Kidney epithelial cell (primary cell): Measurements from ENCODE around the gene CA5B. TPM values are rescaled to one million over a fixed set of nuclear protein-coding genes. Genes with fewer than 3 reads are reported as not detected.

Experiments
- DNase-seq: peaks from one replicate; pipeline ENCODE4 v3.0.0-alpha.2; 2010; ENCODE audit warnings: low read depth
- H3K27me3 ChIP-seq: 2 replicates; pipeline ENCODE4 v1.6.0; 2011; ENCODE audit warnings: low read length; ENCODE audit not compliant: control insufficient read depth, insufficient read depth
- H3K36me3 ChIP-seq: 2 replicates; pipeline ENCODE4 v1.5.1; 2011; ENCODE audit warnings: low read length; ENCODE audit not compliant: control insufficient read depth, insufficient read depth
- H3K4me3 ChIP-seq: 2 replicates; pipeline ENCODE4 v1.5.1; 2011; ENCODE audit warnings: low read depth, mild to moderate bottlenecking, control low read depth, low read length
- total RNA-seq: library from RNA; depleted of rRNA; stranded (reverse); fragments of >200 nt; gene quantifications from 2 replicates; pipeline ENCODE4 v1.2.3, GENCODE V29; 2015
- TF ChIP-seq, protein P1 (sequence below): IDR thresholded peaks from 2 replicates; pipeline ENCODE4 v1.5.1; 2011; ENCODE audit warnings: mild to moderate bottlenecking, moderate library complexity, low read length, control low read depth, inconsistent platforms; ENCODE audit not compliant: insufficient read depth, poor library complexity, severe bottlenecking

CA5B gene
- total RNA-seq, 1 donor from 2014 or later, result 6.1 TPM

DNA sequence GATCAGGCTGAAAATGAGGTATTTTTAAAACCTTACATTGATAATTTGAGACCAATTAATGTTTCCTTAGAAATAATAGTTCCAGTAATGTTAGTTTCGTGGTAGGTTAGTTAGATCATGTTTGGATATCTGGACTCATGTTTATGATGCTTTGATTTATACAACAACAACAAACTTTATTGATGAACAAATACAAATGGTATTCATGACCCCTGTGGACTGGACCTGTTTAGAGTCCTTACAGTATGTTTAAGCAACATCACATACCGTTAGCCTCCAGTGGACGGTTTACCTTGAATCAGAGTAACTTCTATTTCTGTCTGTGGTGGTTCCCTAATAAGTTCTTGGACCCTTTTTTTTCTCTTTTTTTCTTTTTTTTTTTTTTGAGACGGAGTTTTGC, 70.2 kb downstream of the CA5B start:
- Histone ChIP-seq H3K4me3 (no peak overlapping the region), H3K27me3 (no peaks in the 10 kb centered on the region), H3K36me3 (no peaks in the 10 kb centered on the region)
- TF ChIP-seq, protein P1, sequence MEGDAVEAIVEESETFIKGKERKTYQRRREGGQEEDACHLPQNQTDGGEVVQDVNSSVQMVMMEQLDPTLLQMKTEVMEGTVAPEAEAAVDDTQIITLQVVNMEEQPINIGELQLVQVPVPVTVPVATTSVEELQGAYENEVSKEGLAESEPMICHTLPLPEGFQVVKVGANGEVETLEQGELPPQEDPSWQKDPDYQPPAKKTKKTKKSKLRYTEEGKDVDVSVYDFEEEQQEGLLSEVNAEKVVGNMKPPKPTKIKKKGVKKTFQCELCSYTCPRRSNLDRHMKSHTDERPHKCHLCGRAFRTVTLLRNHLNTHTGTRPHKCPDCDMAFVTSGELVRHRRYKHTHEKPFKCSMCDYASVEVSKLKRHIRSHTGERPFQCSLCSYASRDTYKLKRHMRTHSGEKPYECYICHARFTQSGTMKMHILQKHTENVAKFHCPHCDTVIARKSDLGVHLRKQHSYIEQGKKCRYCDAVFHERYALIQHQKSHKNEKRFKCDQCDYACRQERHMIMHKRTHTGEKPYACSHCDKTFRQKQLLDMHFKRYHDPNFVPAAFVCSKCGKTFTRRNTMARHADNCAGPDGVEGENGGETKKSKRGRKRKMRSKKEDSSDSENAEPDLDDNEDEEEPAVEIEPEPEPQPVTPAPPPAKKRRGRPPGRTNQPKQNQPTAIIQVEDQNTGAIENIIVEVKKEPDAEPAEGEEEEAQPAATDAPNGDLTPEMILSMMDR, result no peak
- no peak for DNase-seq

DNA sequence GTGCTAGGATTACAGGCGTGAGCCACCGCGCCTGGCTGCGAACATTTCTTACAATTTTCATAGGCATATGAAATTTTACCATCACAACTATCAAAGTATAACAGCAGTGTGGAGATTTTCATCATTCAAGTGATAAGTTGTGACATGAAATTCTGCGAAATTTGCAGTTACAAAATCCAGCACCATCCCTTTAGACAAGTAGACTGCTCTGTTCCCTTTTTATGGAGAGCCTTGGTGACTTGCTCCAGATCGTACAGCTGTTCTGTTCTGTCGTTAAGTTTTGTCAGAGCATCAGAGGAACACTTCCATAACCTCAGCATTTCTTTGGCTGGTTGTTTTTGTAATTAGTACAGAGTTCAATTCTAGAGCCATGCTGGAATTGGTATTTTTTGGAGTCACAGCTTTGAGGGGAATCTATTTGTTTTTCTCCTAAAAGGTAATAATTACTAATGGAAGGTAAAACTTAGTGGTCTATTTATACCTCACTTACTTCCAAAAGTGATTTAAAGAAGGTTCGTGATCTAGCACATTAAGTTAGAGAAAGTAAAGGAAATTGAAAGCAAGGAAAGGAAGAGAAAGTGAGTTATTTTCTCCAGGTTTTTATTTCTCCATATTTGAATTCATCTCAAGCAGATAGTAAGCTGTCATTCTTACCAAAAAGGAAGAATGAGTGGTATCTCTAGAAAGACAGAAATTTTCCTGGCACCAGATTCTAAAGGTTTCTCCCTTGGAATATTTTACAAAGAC, 74.3 kb downstream of the CA5B start:
- no peak for DNase-seq
- Histone ChIP-seq H3K36me3 (no peaks in the 10 kb centered on the region), H3K4me3 (no peak overlapping the region), H3K27me3 (no peaks in the 10 kb centered on the region)
- TF ChIP-seq, protein P1, result no peak

DNA sequence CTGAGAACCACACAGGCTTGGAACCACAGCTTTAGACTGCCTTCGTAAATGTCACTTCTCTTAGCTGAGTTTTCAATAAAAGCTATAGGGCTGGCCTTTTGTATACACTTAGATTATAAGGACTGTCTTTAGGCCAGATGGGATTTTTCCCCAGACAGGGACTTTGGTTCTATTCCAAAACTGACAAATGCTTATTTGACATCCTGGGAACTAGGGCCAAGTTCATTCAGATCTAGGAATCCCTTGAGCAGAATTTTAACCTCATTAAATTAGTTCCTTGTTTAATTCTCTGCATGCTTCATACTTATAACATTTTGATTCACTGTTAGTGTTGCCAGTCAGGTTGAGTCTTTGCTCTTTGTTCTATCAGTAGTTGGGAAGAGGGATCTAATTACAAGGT, 75.3 kb downstream of the CA5B start:
- Histone ChIP-seq H3K36me3 (no peaks in the 10 kb centered on the region), H3K27me3 (no peaks in the 10 kb centered on the region), H3K4me3 (no peak overlapping the region)
- no peak for DNase-seq
- TF ChIP-seq, protein P1, result no peak

DNA sequence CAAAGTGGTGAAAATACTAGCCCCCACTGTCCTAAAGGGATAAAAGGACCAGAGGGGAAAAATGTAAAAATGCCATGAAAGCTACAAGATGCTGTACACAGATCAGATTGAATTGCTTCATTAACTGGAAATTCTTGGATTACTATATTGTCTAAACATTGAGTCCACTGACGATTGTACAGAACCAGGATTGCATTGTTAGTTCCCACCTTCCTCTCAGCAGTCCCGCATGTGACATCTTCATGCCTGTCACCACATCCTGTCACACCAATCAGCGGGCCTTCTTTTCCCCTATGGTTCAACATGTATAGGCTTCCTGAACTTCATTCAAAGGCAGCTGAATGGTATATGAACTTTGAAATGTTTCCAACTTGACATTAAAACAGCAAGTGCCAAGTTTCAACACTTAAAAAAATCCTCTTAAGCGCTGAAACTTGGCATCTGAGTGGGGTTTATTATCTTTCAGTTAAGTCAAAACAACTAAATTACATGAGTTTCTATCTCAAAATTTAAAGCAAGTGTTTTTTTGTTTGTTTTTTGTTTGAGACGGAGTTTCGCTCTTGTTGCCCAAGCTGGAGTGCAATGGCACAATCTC, 76.8 kb downstream of the CA5B start:
- no peak for DNase-seq
- Histone ChIP-seq H3K4me3 (no peak overlapping the region), H3K27me3 (no peaks in the 10 kb centered on the region), H3K36me3 (no peaks in the 10 kb centered on the region)
- TF ChIP-seq, protein P1, result no peak

DNA sequence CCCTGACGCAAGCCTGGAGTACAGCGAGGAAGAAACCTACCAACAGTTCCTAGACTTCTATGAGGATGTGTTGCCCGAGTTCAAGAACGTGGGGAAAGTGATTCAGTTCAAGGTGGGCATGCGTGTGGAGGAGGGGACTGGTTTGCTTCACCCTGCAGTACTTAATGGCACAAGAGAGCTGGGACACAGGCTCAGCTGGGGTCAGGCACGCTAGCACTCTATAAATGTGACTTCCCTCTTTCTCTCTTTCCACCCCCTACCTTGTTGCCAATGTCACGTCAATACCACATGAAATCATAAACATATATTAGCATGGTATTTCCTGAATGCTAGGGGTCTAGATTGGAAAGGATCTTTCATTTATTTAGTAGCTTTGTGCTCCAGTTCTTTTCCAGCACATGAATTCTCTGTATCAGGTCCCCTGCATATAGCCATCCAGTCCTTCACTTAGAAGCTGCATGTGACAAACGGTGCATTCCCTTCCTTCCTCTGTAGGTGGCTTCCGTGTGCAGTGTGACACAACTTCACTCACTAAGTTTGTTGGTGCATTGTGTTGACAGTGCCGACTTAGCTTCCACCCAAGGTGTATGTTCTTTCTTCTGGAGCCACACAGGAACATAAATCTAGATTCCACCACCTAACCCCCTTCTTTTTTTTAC, 77.8 kb downstream of the CA5B start:
- Histone ChIP-seq H3K4me3 (no peak overlapping the region), H3K27me3 (no peaks in the 10 kb centered on the region), H3K36me3 (no peaks in the 10 kb centered on the region)
- TF ChIP-seq, protein P1, result peak; percentile 33
- no peak for DNase-seq
